ENCODE results near the gene LEPROT.

LEPROT gene

GRCh38 chr1:65412256-65412983, 8.0 kb upstream of the LEPROT start:
- no peak for DNase-seq (ENCODE audit: low spot score)

DNA sequence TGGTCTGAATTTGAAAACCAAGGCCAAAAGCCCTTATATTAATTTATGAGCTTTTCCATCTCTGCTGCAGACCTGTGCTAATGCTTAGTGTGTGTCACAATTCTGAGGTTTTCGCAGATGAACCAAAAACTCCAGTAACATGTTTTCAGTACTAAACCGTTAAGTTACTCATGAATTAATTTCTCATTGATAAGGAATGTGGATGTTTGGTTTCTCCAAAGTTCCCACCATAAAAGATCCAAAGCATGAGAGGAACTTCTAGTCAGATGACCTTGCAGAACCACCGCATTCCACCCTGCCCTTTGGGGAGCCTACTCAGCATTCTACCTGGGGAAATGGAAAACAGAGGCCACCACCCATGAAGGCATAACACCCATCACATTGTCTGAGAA, 7.5 kb upstream of the LEPROT start:
- no peak for DNase-seq (ENCODE audit: low spot score)

GRCh38 chr1:65414538-65414937, 5.9 kb upstream of the LEPROT start:
- DNase-seq (ENCODE audit: low spot score) = no peak

DNA sequence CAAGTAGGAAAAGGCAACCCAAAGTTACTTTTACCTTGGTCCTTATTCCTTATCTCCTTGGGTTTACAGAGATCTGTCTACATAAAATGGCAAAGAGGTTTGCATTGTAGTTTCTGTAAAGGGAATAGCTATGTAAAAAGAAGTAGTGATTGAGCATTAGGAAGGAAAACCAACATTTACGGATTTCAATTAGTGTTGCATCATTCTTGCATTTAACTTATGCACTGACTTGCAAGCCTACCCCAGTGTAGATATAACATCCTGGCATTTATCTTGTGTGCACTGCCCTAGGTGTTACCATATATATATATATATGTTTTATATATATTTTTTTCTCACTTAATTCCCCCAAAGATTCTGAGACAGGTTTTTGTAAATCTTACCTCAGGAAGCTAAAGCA, 3.7 kb upstream of the LEPROT start:
- no peak for DNase-seq (ENCODE audit: low spot score)

DNA sequence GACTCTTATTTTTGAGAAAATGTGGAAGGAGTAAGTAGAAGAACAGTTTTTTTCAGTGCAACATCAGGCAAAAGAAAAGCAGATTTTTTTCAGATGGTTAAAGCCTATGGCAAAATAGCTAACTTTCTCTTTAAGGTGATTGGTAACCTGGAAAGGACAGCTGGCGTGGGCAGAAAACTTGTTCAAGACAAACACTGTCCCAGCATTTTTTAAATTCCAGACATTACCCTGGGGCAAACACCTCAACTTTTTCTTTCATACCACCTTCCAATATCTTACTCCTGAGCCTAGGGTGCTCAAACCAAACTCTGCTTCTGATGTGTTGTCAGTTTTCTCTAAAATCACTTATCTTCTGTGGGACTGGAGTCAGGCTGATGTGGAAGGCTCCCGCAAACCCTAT, 2.7 kb upstream of the LEPROT start:
- no peak for DNase-seq (ENCODE audit: low spot score)

DNA sequence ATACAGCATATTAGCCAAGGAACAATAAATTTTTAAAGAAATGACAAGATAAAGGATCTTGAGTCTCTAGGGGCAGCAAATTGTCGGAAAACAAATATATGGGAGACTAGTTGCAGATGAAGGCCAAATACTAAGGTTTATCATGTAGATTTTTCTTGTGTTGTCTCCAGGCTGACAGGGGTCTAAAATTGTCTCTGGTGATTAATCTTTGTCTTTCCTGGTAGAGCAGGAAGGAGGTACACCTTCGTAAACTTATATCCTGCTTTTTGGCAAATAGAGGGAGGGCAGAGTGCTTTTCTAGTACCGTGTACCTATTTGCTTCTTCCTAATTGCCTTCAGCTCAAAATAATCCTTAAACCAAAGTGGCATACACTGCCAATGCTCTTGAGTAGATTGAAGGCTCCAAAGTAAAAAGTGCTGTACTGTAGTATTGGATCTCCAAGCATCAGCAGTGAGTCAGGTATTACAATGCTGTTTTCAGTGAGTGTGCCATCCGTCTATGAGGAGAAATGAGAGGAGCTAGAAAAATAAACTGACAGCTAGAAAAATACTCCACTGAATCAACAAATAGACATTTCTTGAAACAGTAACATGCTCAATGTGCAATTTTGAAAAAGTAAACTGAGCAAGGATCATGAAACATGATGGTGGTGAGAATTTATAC, 1.8 kb upstream of the LEPROT start:
- no peak for DNase-seq (ENCODE audit: low spot score)

GRCh38 chr1:65419681-65420589, 533 bp upstream of the LEPROT start:
- peak; percentile 94 for DNase-seq (ENCODE audit: low spot score)

DNA sequence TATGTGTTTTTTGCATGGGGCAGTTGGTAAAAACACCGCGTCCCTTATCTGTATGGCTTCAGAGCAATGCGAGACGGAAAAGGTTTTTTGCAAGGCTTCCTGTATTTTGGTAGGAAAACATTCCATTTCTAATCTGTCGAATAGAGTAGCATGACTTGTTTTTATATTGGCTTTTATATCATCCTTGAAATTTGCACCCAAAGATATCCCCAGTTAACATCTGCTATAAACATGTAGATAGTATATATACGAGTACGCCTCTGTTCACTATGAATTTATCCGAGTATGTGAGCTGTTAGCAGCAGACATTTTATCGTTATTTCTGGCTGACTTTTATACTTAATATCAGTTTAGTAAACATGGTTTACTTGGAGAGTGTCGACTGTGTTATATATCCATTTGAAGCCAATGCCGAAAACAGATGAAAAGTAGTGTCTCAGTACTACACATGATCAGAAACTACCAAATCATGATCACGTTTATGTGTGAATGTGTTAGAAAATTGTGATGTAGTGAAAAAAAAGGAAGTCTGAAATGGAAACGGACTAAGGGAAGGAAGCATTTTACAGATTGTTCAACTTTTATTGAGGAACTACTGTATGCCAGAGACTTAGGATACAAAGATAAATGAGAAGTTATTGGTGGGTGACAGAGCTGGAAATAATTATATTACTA, 1.0 kb downstream of the LEPROT start:
- DNase-seq (ENCODE audit: low spot score) = no peak

DNA sequence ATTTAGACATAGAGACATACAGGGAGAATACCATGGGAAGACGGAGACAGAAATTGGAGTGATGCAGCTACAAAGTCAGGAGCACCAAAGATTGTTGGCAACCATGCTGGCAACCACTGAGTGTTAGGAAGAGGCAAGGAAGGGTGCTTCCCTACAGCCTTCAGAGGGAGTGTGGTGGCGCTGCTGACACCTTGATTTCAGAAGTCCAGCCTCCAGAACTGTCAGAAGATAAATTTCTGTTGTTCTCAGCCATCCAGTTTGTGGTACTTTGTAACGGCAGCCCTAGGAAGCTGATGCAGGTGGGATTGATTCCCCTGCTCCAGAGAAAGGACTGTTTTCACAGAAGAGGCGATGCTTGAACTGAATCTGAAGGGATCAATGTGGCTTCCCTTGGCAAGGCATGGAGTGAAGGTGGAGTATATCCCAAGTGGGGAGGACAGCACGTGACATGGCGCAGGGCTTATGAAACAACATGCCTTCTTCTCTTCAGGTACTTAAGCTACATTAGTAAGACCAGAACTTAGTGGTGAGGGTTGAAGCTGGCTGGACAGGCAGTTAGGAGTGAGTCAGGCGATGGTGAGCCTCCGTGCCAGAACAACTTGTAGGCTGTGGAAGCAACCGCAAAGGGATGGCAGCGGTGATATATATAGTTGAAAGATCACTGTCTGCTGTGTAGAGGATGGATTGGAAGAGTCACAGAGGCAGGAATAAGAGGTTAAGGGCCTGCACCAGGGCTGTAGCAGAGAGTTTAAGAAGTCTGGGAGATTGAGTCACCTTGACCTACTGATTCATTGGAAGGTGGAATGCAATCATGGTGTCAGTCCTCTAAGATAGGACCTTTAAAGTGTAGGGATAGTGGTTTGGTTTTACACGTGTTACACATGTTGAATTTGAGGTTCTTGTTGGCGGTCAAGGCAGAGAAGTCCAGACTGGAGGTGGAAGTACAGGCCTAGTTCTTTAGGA, 2.1 kb downstream of the LEPROT start:
- no peak for DNase-seq (ENCODE audit: low spot score)

GRCh38 chr1:65423884-65424572, 3.6 kb downstream of the LEPROT start:
- DNase-seq (ENCODE audit: low spot score) = no peak

- DNase-seq (ENCODE audit: low spot score) = no peak
Observed at GRCh38 chr1:65424573-65424889, 4.1 kb downstream of the LEPROT start.

DNA sequence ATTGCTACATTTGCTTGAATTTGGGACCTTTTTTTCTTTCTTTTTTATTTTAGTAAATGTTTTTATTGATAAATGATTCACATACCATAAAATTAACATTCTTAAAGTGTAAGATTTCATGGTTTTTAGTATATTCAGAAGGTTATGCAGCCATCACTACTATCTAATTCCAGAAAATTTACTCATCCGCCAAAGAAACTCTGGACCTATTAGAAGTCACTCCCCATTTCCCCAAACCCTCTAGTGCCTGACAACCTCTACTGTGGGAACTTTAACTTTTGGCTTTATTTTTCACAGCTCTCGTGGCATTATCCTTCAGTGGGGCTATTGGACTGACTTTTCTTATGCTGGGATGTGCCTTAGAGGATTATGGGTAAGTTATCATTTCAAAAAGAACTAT, 4.5 kb downstream of the LEPROT start:
- no peak for DNase-seq (ENCODE audit: low spot score)

DNA sequence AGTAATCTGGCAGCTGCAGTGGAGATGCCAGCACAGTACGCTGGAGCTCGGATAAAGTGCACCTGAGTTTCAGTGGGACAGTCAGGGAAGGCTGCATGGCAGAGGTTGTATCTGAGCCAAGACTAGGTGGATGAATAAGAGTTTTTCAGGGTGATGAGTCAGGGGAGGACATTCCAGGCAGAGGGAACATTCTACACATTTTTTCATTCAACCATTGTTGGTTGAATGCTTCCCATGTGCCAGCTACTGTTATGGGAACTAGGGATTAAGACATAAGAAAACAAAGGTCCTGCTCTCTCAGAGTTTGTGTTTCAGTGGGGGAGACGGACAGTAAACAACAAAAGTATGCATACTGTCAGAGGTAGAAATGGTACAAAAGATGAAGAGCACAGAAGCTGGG, 5.2 kb downstream of the LEPROT start:
- no peak for DNase-seq (ENCODE audit: low spot score)

GRCh38 chr1:65429078-65429477, 8.6 kb downstream of the LEPROT start:
- no peak for DNase-seq (ENCODE audit: low spot score)

DNA sequence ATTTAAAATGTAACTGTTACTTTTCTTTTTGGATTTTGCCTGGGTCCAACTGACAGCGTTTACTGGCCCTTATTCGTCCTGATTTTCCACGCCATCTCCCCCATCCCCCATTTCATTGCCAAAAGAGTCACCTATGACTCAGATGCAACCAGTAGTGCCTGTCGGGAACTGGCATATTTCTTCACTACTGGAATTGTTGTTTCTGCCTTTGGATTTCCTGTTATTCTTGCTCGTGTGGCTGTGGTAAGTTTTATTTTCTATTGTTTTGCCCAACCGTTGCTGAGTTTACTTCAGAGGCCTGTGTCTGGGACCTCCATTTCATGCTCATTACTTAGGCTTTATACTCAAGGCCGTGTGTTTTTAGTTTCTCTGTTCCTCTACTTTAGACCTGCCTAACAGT, 9.3 kb downstream of the LEPROT start:
- DNase-seq (ENCODE audit: low spot score) = no peak

- DNase-seq (ENCODE audit: low spot score) = peak; percentile 42
Observed at GRCh38 chr1:65431111-65431705, 10.7 kb downstream of the LEPROT start.

GRCh38 chr1:65432918-65433317, 12.4 kb downstream of the LEPROT start:
- no peak for DNase-seq (ENCODE audit: low spot score)

DNA sequence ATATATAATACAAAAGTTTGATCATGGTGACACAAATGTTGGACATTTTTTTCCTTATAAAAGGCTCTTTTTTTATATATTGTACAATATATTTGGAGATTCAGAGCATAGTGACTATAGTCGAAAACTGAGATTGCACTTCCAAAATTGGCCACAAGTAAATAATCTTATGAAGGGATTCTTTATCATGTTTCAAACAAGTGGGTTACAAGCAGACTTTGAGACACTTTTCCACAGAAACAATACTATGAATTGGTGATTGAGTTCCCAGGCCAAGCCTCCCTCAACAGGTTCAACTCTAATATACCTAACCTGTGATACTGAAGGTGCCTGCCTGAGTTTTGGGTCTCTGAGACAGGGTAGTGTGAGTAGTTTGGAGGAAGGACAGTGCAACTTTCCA, 13.8 kb downstream of the LEPROT start:
- DNase-seq (ENCODE audit: low spot score) = no peak

DNA sequence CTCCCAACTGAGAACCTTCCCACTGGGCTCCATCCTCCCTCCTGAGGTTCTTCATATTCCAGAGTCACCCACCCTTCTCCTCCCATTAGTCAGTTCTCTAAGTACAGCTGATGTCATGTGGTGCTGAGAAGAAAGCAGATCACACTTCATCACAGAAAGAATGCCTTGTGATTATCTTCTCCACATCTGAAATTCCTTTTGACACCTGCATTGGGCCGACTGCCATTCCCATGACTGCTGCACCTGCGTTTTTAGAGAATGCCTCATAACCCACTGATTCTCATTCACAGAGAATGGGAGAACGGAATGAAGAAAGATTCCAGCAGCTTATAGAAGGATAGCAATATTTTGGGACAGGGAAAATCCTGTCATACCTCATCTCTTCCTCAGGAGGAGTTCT, 14.3 kb downstream of the LEPROT start:
- DNase-seq (ENCODE audit: low spot score) = no peak

- no peak for DNase-seq (ENCODE audit: low spot score)
Observed at GRCh38 chr1:65435987-65436386, 15.5 kb downstream of the LEPROT start.
